ENCODE results near the gene TENM3. TPM values are rescaled to one million over a fixed set of nuclear protein-coding genes. Genes with fewer than 3 reads are reported as not detected.

TENM3 gene
- total and polyA plus RNA-seq, 2 donors (not counting 3 experiments of a cell fraction or from before 2014, with no cell fraction given), result 3.2 to 6.2 TPM

- Histone ChIP-seq H3K27me3 (ENCODE audit: control insufficient read depth in 2 of 2, insufficient read depth in 2 of 2, low read length in 2 of 2) (no peaks in the 10 kb centered on the region), H3K4me3 (replicated peaks in 1 of 3; ENCODE audit: insufficient read depth in 1 of 3, low read depth in 1 of 3, low read length in 3 of 3) (no peak overlapping the region), H4K20me1 (replicated peaks; ENCODE audit: control insufficient read depth, extremely low read depth, insufficient read depth, low read length) (no peaks in the 10 kb centered on the region), H2AFZ (ENCODE audit: low read depth, low read length) (no peak overlapping the region), H3K4me2 (ENCODE audit: insufficient read depth, low read length) (no peak overlapping the region), H3K9ac (replicated peaks; ENCODE audit: extremely low read depth, insufficient read depth, low read length) (no peak overlapping the region), H3K79me2 (ENCODE audit: control insufficient read depth, insufficient read depth, low read length) (no peaks in the 10 kb centered on the region), H3K27ac (ENCODE audit: insufficient read depth, low read depth, low read length) (no peak overlapping the region), H3K9me1 (replicated peaks; ENCODE audit: control insufficient read depth, extremely low read depth, insufficient read depth, low read length) (no peaks in the 10 kb centered on the region), H3K4me1 (ENCODE audit: control insufficient read depth, extremely low read depth, insufficient read depth, low read length) (no peaks in the 10 kb centered on the region), H3K36me3 (ENCODE audit: control insufficient read depth in 2 of 2, extremely low read depth in 1 of 2, insufficient read depth in 2 of 2, low read length in 2 of 2) (no peaks in the 10 kb centered on the region), H3K9me3 (replicated peaks; ENCODE audit: control insufficient read depth, insufficient read depth, low read length) (no peaks in the 10 kb centered on the region)
- intact Hi-C loops (cut with micrococcal nuclease) (loop anchor here (5.0 kb wide), 1 partner anchor 118 kb away; no protein-coding TSS in a partner anchor), dilution Hi-C loops (cut with MboI; ENCODE audit: extremely low pct_ligation_motif_present, low sequenced_read_pairs) (no loop called here)
- peak in 1 of 2 donors; percentile 40 for TF ChIP-seq CTCF (IDR thresholded peaks at IDR 0.05; ENCODE audit: extremely low read depth in 1 of 2, insufficient read depth in 1 of 2, low read depth in 1 of 2, low read length in 2 of 2)
- TF ChIP-seq MYC (IDR thresholded peaks at IDR 0.05; ENCODE audit: low read depth, low read length), result no peak
- BruUV-seq (replicated peaks), result no TSS peak
- no peak for FAIRE-seq
- DNase-seq (ENCODE audit: low read depth, low spot score), result no peak
- CTCF ChIA-PET, result no interaction called here
- POLR2A ChIA-PET, result no interaction called here
Measured at GRCh38 chr4:182809417-182810102, 566.4 kb downstream of the TENM3 start.

GRCh38 chr4:182810103-182810615 is 567.0 kb downstream of the TENM3 start:
- dilution Hi-C loops (cut with MboI; ENCODE audit: extremely low pct_ligation_motif_present, low sequenced_read_pairs), result no loop called here
- Histone ChIP-seq H3K79me2 (ENCODE audit: control insufficient read depth, insufficient read depth, low read length) (no peaks in the 10 kb centered on the region), H3K27ac (ENCODE audit: insufficient read depth, low read depth, low read length) (no peak overlapping the region), H3K9ac (replicated peaks; ENCODE audit: extremely low read depth, insufficient read depth, low read length) (no peak overlapping the region), H3K36me3 (ENCODE audit: control insufficient read depth in 2 of 2, extremely low read depth in 1 of 2, insufficient read depth in 2 of 2, low read length in 2 of 2) (no peaks in the 10 kb centered on the region), H3K27me3 (ENCODE audit: control insufficient read depth in 2 of 2, insufficient read depth in 2 of 2, low read length in 2 of 2) (no peaks in the 10 kb centered on the region), H3K4me1 (ENCODE audit: control insufficient read depth, extremely low read depth, insufficient read depth, low read length) (no peaks in the 10 kb centered on the region), H4K20me1 (replicated peaks; ENCODE audit: control insufficient read depth, extremely low read depth, insufficient read depth, low read length) (no peaks in the 10 kb centered on the region), H3K4me2 (ENCODE audit: insufficient read depth, low read length) (no peak overlapping the region), H3K9me1 (replicated peaks; ENCODE audit: control insufficient read depth, extremely low read depth, insufficient read depth, low read length) (no peaks in the 10 kb centered on the region), H2AFZ (ENCODE audit: low read depth, low read length) (no peak overlapping the region), H3K4me3 (replicated peaks in 1 of 3; ENCODE audit: insufficient read depth in 1 of 3, low read depth in 1 of 3, low read length in 3 of 3) (no peak overlapping the region), H3K9me3 (replicated peaks; ENCODE audit: control insufficient read depth, insufficient read depth, low read length) (no peaks in the 10 kb centered on the region)
- FAIRE-seq (no peak), DNase-seq (ENCODE audit: low read depth, low spot score) (no peak)
- intact Hi-C loops (cut with micrococcal nuclease), result no loop called here
- ChIA-PET POLR2A (no interaction called here), CTCF (no interaction called here)
- TF ChIP-seq CTCF (IDR thresholded peaks at IDR 0.05; ENCODE audit: extremely low read depth in 1 of 2, insufficient read depth in 1 of 2, low read depth in 1 of 2, low read length in 2 of 2) (no peak), POLR2AphosphoS5 (IDR thresholded peaks at IDR 0.05; ENCODE audit: insufficient read depth, low read depth, low read length) (no peak), POLR2A (IDR thresholded peaks at IDR 0.05; ENCODE audit: low read depth, low read length) (no peak), GATA2 (IDR thresholded peaks at IDR 0.05; ENCODE audit: insufficient read depth, insufficient read length, low read depth, low read length) (no peak), MAX (IDR thresholded peaks at IDR 0.05; ENCODE audit: insufficient read depth, insufficient read length) (no peak), EZH2 (IDR thresholded peaks at IDR 0.05; ENCODE audit: borderline replicate concordance, low read depth, low read length, severe bottlenecking) (no peak), JUN (IDR thresholded peaks at IDR 0.05; ENCODE audit: borderline replicate concordance, insufficient read depth, insufficient read length, low read depth) (no peak), MYC (IDR thresholded peaks at IDR 0.05; ENCODE audit: low read depth, low read length) (no peak), FOS (IDR thresholded peaks at IDR 0.05; ENCODE audit: borderline replicate concordance, insufficient read depth, low read length) (no peak)
- no TSS peak for BruUV-seq (replicated peaks)
